DOHH2 (cell line): Measurements from ENCODE around the gene ABCC2.

Experiments used
- H3F3A ChIP-seq: fragments of 200-600 bp; sonication (generic), shearing (Covaris generic); 2 replicates; pipeline ENCODE4 v1.6.0; 2016; ENCODE audit warnings: antibody characterized with exemption, mild to moderate bottlenecking; ENCODE audit not compliant: control insufficient read depth, insufficient read depth
- H3K27ac ChIP-seq: fragments of 200-600 bp; sonication (generic); 2 replicates; pipeline ENCODE4 v1.5.1; 2014; ENCODE audit warnings: low read depth, mild to moderate bottlenecking, low read length, moderate library complexity
- H3K27me3 ChIP-seq: fragments of 200-600 bp; sonication (generic); 2 replicates; pipeline ENCODE4 v1.6.1; 2014; ENCODE audit warnings: mild to moderate bottlenecking, low read length, mixed read lengths; ENCODE audit not compliant: control insufficient read depth
- H3K36me3 ChIP-seq: fragments of 200-600 bp; sonication (generic); 2 replicates; pipeline ENCODE4 v1.6.1; 2014; ENCODE audit warnings: mild to moderate bottlenecking, low read length, moderate library complexity, mixed read lengths; ENCODE audit not compliant: control insufficient read depth
- H3K4me1 ChIP-seq: fragments of 200-600 bp; sonication (generic); 2 replicates; pipeline ENCODE4 v1.6.1; 2014; ENCODE audit warnings: mild to moderate bottlenecking, low read length, mixed read lengths; ENCODE audit not compliant: control insufficient read depth
- H3K4me2 ChIP-seq: fragments of 200-600 bp; sonication (generic); 2 replicates; pipeline ENCODE4 v1.6.0; 2014; ENCODE audit warnings: mild to moderate bottlenecking, low read length, moderate library complexity
- H3K4me3 ChIP-seq: fragments of 200-600 bp; sonication (generic); 2 replicates; pipeline ENCODE4 v1.5.1; 2014; ENCODE audit warnings: mild to moderate bottlenecking, low read length, mixed read lengths
- H3K79me2 ChIP-seq: fragments of 200-600 bp; sonication (generic); 2 replicates; pipeline ENCODE4 v1.6.1; 2014; ENCODE audit warnings: mild to moderate bottlenecking, low read length, mixed read lengths; ENCODE audit not compliant: control insufficient read depth
- H3K9me2 ChIP-seq: fragments of 200-600 bp; sonication (generic); replicated peaks from 2 replicates; pipeline ENCODE4 v1.6.1; 2014; ENCODE audit warnings: mild to moderate bottlenecking, low read length, mixed read lengths; ENCODE audit not compliant: control insufficient read depth
- H3K9me3 ChIP-seq: fragments of 200-600 bp; sonication (generic); 2 replicates; pipeline ENCODE4 v1.6.1; 2014; ENCODE audit warnings: antibody characterized with exemption, low read length, mixed read lengths; ENCODE audit not compliant: control insufficient read depth, insufficient read depth
- H4K20me1 ChIP-seq: fragments of 200-600 bp; sonication (generic); 2 replicates; pipeline ENCODE4 v1.6.0; 2014; ENCODE audit warnings: low read depth, mild to moderate bottlenecking, antibody characterized with exemption, low read length, moderate library complexity; ENCODE audit not compliant: control insufficient read depth, insufficient read depth
- EZH2phosphoT487 ChIP-seq: fragments of 200-600 bp; sonication (generic); IDR thresholded peaks from 2 replicates; pipeline ENCODE4 v1.6.1; 2017; ENCODE audit warnings: borderline replicate concordance, mild to moderate bottlenecking, antibody characterized with exemption, low read length, moderate library complexity, mixed read lengths
- TF ChIP-seq, protein P1 (sequence below): fragments of 200-600 bp; sonication (generic); IDR thresholded peaks from one replicate; pipeline ENCODE4 v1.5.1; 2014; ENCODE audit warnings: antibody characterized with exemption, mild to moderate bottlenecking, low read depth, low read length; ENCODE audit not compliant: poor library complexity, severe bottlenecking

The ABCC2 gene

DNA sequence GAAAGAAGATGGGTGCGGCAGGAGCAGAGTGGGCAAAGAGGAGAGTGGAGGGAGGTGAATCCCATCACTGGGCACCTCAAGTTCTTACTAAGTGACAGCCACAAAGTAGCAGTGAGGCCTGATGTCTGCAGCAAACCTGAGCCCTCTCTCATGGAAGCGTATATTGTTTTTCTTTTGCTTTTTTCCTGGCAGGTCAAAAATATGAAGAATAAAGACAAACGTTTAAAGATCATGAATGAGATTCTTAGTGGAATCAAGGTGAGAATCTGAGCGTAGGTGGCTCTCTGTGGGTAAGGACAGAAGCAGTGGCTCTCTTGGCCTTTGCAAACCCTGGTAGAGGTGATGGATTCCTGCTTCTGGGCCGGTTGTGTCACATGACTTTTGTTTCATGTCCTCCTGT, 22.8 kb downstream of the ABCC2 start:
- Histone ChIP-seq H3K4me1 (no peaks in the 10 kb centered on the region), H3K27ac (no peak overlapping the region), H3K4me2 (no peak overlapping the region), H3K27me3 (peaks cover 19% of the 10 kb centered on the region), H3F3A (no peaks in the 10 kb centered on the region), H4K20me1 (no peaks in the 10 kb centered on the region), H3K9me2 (no peaks in the 10 kb centered on the region; the same call in 1 of the 2 replicates), H3K79me2 (no peaks in the 10 kb centered on the region), H3K4me3 (no peak overlapping the region), H3K36me3 (no peaks in the 10 kb centered on the region), H3K9me3 (no peaks in the 10 kb centered on the region)
- TF ChIP-seq EZH2phosphoT487: no peak
- TF ChIP-seq, protein P1, sequence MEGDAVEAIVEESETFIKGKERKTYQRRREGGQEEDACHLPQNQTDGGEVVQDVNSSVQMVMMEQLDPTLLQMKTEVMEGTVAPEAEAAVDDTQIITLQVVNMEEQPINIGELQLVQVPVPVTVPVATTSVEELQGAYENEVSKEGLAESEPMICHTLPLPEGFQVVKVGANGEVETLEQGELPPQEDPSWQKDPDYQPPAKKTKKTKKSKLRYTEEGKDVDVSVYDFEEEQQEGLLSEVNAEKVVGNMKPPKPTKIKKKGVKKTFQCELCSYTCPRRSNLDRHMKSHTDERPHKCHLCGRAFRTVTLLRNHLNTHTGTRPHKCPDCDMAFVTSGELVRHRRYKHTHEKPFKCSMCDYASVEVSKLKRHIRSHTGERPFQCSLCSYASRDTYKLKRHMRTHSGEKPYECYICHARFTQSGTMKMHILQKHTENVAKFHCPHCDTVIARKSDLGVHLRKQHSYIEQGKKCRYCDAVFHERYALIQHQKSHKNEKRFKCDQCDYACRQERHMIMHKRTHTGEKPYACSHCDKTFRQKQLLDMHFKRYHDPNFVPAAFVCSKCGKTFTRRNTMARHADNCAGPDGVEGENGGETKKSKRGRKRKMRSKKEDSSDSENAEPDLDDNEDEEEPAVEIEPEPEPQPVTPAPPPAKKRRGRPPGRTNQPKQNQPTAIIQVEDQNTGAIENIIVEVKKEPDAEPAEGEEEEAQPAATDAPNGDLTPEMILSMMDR: no peak

DNA sequence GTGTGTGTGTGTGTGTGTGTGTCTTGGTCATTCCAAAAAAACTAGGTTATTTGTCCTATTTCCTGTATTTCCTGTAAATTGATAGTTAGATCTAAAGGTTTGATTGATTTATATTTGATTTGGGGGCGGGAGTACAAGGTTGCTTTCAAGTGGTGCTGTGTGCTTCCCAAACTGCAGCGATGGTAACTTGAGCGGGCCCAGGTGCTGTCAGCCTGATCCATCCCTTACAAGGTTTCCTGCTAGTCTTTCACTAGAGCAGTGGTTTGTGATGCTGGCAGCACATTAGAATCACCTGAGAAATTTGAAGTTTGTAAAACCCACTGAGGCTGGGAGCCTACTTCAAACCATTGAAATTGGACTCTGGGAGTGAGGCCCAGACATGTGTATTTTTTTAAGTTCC, 23.7 kb downstream of the ABCC2 start:
- no peak for TF ChIP-seq EZH2phosphoT487
- TF ChIP-seq, protein P1: no peak
- Histone ChIP-seq H4K20me1 (no peaks in the 10 kb centered on the region), H3F3A (no peaks in the 10 kb centered on the region), H3K4me3 (no peak overlapping the region), H3K9me3 (no peaks in the 10 kb centered on the region), H3K27ac (no peak overlapping the region), H3K4me1 (no peaks in the 10 kb centered on the region), H3K9me2 (no peaks in the 10 kb centered on the region; the same call in 1 of the 2 replicates), H3K79me2 (no peaks in the 10 kb centered on the region), H3K4me2 (no peak overlapping the region), H3K27me3 (peaks cover 19% of the 10 kb centered on the region), H3K36me3 (no peaks in the 10 kb centered on the region)

DNA sequence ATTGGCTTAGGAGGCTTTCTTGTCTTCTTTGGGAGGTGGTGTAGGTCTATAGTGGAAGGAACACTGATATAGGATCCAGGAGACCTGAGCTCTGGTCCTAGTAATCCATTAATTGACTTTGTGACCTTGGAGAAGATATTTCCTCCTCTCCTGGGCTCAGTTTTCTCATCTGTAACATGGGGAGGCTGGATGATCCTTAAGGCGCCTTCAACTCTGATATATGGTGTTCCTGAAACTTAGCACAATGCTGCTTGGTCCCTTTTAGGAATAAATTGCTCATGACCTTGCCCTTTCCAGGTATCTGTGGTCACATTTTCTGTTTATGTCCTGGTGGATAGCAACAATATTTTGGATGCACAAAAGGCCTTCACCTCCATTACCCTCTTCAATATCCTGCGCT, 25.3 kb downstream of the ABCC2 start:
- H4K20me1 ChIP-seq: no peaks in the 10 kb centered on the region
- no peaks in the 10 kb centered on the region for H3K36me3 ChIP-seq
- H3K9me3 ChIP-seq: no peaks in the 10 kb centered on the region
- no peak overlapping the region for H3K4me2 ChIP-seq
- H3F3A ChIP-seq: no peaks in the 10 kb centered on the region
- H3K27me3 ChIP-seq: peaks cover 14% of the 10 kb centered on the region
- TF ChIP-seq, protein P1: no peak
- no peak for TF ChIP-seq EZH2phosphoT487
- no peaks in the 10 kb centered on the region; the same call in 1 of the 2 replicates for H3K9me2 ChIP-seq
- no peaks in the 10 kb centered on the region for H3K4me1 ChIP-seq
- no peak overlapping the region for H3K27ac ChIP-seq
- H3K79me2 ChIP-seq: no peaks in the 10 kb centered on the region
- no peak overlapping the region for H3K4me3 ChIP-seq
